GM12865 (cell line): ENCODE measurements around the gene EFCC1.

Experiments
- DNase-seq: peaks from one replicate; pipeline ENCODE4 v3.0.0; 2010; ENCODE audit warnings: low read depth
- H3K4me3 ChIP-seq: 2 replicates; pipeline ENCODE4 v1.5.1; 2011; ENCODE audit warnings: mild to moderate bottlenecking, low read depth, low read length, control low read depth
- TF ChIP-seq, protein P1 (sequence below): IDR thresholded peaks from 2 replicates; pipeline ENCODE4 v1.5.1; 2011; ENCODE audit warnings: low read length, control low read depth, low read depth, inconsistent platforms; ENCODE audit not compliant: insufficient read depth; ENCODE audit errors: missing control alignments

The EFCC1 gene

DNA sequence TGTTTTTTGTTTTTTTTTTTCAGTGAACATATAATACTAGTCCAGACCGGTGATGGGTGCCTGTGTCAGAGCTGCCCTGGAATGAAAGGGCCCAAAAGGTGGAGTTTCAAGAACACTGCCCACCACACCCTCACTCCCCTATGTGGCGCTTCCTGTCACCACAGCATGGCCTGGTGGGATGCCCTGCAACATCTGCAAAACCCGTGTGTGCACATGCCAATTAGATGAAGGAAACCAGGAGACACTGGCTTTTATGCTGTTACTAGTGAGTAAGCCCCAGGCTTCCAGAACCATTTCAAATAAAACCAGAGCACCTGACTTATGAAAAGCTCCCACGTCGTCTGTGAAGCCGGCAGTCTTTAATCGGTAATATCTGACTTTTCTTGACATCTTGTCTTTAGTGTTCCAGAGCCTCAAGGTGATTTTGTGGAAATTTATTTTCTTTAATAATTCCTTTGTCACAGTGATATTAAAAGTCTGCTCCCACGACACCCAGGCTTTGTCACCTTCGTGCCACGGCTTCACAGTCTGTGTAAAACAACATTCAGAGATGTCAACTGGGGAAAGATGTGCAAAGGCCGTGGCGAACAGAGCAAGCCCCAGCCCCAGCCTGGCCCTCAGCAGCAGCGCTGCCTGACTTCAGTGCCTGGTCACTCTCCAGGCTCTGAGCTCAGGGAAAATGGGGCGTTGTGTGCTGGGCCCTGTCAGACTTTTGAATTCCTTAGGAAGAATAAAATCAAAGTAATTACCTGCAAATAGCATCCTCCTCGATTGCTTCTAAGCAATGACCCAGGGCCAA is 13.6 kb upstream of the EFCC1 start:
- no peak overlapping the region for H3K4me3 ChIP-seq
- no peak for DNase-seq
- TF ChIP-seq, protein P1, sequence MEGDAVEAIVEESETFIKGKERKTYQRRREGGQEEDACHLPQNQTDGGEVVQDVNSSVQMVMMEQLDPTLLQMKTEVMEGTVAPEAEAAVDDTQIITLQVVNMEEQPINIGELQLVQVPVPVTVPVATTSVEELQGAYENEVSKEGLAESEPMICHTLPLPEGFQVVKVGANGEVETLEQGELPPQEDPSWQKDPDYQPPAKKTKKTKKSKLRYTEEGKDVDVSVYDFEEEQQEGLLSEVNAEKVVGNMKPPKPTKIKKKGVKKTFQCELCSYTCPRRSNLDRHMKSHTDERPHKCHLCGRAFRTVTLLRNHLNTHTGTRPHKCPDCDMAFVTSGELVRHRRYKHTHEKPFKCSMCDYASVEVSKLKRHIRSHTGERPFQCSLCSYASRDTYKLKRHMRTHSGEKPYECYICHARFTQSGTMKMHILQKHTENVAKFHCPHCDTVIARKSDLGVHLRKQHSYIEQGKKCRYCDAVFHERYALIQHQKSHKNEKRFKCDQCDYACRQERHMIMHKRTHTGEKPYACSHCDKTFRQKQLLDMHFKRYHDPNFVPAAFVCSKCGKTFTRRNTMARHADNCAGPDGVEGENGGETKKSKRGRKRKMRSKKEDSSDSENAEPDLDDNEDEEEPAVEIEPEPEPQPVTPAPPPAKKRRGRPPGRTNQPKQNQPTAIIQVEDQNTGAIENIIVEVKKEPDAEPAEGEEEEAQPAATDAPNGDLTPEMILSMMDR, result no peak

DNA sequence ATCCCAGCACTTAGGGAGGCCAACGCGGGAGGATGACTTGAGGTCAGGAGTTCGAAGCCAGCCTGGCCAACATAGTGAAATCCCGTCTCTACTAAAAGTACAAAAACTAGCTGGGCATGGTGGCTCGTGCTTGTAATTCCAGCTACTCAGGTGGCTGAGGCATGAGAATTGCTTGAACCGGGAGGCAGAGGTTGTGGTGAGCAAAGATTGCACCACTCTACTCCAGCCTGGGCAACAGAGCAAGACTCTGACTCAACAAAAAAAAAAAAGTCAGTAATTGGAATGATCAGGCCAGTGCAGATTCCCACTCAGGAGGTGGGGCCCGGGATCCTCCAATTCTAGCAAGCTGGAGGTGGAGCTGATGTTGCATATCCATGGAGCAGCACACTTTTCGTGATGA is 12.8 kb upstream of the EFCC1 start:
- TF ChIP-seq, protein P1, result no peak
- H3K4me3 ChIP-seq, result no peak overlapping the region
- DNase-seq, result no peak

DNA sequence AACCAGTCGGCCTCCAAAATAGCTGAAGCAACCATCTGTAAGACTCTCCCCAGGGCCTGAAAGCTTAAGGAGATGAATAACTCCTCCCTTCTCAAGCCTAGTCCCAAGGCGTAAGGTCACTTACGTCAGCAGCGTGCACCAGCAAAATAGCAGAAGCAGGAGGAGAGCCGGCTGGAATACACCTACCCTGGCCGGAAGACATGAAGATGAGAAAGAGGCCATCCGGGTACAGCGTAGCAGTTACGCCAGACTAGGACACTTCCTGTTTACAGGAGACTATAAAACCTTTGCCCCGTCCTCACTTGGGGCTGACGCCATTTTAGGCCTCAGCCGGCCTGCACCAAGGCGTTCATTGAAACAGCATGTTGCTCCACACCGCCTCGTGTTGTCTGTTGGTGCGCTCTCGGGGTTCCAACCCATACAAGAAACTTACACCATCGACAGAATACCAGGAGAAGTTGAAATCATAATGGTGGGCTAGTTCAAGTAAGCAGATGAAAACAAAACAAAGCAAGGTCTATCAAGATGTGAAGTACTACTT is 9.7 kb upstream of the EFCC1 start:
- TF ChIP-seq, protein P1, result no peak
- no peak overlapping the region for H3K4me3 ChIP-seq
- no peak for DNase-seq

DNA sequence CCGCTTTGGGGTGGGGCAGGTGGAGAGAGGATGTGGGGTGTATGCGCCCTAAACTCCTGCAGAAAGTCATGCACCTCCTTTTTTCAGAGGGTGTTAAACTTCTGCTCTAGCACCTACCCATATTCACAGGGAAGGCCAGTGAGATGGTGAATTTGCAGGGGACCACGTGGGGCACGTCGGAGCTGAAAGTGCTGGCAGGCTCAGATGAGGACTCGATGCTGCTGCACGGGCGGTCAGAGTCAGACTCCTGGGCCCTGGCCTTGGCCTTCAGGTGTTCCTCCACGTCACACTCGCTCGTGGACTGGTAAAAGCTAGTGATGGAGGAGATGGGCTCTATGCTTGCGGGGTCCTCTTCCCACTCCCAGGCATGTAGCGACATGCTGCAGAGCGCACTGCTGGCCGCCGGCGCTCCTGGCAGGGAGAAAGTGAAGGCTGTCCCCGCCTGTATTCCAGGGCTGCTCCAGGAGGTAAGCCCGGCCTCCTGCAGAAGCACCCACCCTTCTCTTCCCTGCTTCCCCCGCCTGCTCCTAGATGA is 8.1 kb upstream of the EFCC1 start:
- no peak for DNase-seq
- TF ChIP-seq, protein P1, result no peak
- H3K4me3 ChIP-seq, result no peak overlapping the region

DNA sequence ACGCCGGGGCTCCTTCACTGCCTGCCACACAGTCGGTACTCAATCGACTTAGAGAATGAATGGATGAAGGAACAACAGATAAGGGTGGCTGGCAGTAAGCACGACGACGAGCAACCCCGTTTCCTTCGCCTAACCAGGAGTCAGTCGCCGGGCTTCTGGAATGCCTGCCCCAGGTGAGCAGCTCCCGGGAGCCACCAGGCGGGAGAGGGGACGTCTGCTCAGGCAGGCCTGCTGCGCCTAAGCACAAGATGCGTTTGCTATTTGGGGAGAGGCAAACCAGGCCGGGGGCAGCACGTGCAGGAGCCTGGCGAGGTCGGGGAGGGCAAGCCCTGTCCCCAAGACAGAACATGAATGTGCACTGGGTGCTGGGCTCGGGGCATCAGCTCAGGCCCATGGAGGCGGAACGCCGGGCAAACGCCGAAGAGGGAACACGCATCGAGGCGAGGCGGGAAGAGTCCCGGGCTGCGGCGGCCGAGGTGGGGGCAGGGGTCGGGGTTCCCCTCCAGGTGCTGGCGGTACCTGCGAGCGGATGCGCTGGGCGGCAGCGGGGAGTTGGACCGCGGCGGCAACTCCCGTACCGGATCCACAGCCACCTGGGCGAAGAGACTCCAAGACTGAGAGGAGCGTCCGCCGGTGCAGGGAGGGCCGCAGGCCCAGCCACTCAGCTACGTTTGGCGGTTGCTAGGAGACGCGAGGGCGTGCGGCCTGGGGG is 7.5 kb upstream of the EFCC1 start, which contains the start of gene CFAP92:
CFAP92 (minus strand) TSS at position 616 of the 712 bp plus-strand sequence. CDS start 772 bp downstream, outside the sequence.
- H3K4me3 ChIP-seq, result peak within 1 kb of the TSS; percentile 17
- TF ChIP-seq, protein P1, result no peak
- DNase-seq, result peak; percentile 83

DNA sequence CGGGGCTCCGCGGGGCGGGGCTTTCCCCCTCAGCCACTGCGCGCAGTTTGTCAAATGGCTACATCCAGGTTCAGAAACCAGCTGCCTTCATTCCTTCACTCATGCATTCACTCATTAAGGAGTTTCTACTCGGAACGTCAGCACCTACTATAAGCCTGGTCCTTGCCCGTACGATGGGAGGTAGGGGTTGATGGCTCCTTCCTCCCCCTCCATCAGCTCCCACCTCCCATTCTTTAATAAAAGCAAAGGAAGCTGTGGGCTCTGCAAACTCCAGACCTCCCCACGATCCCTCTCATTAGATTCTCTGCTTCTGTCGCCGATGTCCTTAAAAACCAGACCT is 7.0 kb upstream of the EFCC1 start:
- DNase-seq, result no peak
- TF ChIP-seq, protein P1, result no peak
- peak overlapping the region; percentile 17 for H3K4me3 ChIP-seq
